ENCODE measurements around the gene TOMT.

Gene TOMT

GRCh38 chr11:72105888-72106287 lies at the start of gene TOMT:
Gene TOMT, plus strand, starts transcription at chr11:72105924. Its CDS starts 28 bp downstream, at chr11:72105952.
- FAIRE-seq (no peak), DNase-seq (ENCODE audit: low spot score) (no peak)

DNA sequence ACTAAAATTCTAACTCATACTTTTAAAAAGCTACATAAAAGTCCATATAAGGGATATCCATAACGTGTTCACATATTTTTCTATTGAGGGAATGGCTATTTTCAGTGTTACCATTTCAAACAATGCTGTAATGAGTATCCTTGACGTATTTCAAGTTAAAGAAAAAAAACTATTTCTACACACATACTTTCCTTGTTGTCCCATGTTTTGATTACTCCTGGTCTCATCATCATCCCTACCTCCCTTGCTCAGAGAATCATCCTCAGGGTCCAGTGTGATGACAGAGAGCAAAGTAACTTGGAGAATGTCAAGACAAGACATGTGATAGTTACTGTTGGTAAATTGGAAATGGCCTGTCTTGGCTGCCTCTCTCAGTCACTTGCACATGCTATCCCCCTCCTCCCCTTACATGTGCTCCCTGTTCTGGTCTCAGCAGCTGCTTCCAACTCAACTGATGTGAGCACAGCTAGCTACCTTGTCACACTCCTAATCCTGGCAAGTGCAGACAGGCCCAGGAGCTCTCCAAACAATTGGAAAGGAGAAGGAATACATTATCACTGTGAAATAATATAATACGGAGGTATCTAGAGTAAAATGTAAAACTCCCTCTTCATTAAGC lies 47.2 kb upstream of the TOMT start:
- no peak for DNase-seq (ENCODE audit: low spot score)
- FAIRE-seq = no peak

DNA sequence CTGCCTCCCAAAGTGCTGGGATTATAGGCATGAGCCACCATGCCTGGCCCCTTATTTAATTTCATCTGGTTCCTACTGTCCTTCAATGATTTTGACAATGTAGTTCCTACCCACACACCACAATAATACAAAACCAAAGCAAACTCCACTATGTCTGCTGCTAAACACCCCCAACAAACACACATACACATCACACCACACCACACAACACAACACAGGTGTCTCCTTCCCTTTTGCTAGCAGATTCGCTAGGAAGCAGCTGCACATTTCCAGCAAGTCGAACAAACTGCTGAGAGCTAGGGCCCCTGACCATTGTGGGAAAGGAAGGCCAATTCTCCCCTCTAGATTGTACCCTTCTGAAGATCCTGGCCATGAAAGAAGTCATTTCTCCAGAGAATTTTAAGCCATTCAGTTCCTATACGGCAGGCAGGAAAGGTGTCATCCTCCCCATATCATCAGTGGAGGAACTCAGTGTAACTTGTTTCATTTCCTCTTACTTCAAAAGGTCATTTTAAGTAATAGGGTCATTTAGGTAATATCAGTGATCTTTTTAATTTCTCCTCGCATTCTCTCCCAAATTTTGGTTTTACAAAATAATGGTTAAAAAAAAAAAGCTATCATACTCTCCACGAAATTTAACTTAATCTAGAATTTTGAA lies 43.9 kb upstream of the TOMT start:
- FAIRE-seq (no peak), DNase-seq (ENCODE audit: low spot score) (no peak)

- FAIRE-seq = no peak
- DNase-seq (ENCODE audit: low spot score) = no peak
Observed at GRCh38 chr11:72066855-72067254, 38.9 kb upstream of the TOMT start.

DNA sequence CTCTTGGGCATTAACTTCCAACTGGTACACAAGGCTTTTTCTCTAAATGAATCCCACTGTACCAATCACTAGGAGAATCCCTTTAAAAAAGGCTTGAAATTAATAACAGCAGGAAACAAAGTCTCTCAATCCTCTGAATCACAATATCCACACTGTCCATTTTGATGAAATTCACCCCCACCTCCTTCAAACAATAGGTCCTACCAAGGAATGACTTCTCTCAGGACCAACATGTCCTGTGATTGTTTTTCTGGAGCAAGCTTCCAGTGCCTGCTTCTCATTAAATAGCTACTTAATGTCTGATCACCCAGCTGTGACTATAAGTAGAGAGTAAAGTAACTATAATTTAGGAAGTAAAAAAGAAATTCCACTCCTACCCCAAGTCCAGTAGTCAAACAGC lies 38.5 kb upstream of the TOMT start:
- no peak for FAIRE-seq
- no peak for DNase-seq (ENCODE audit: low spot score)

- DNase-seq (ENCODE audit: low spot score) = no peak
- FAIRE-seq = no peak
Observed at GRCh38 chr11:72067676-72068075, 38.0 kb upstream of the TOMT start.

DNA sequence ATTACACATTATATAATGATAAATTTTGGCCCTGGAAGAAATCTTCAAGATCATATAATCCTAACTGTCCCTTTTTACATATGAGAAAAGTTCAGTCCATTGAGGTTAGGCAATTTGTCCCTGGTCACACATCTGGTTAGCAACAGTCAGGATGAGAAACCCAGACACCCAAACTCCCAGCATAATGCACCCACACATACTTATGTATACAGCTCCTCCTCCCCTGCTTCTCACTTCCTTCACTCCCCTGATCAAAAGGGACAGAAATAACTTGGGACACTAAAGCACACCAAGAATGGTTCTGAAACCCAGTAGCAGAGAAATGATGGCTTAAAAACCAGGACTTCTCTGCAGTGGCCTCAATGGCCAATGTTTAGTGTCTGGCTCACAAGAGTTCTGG lies 36.5 kb upstream of the TOMT start:
- no peak for FAIRE-seq
- DNase-seq (ENCODE audit: low spot score) = no peak

DNA sequence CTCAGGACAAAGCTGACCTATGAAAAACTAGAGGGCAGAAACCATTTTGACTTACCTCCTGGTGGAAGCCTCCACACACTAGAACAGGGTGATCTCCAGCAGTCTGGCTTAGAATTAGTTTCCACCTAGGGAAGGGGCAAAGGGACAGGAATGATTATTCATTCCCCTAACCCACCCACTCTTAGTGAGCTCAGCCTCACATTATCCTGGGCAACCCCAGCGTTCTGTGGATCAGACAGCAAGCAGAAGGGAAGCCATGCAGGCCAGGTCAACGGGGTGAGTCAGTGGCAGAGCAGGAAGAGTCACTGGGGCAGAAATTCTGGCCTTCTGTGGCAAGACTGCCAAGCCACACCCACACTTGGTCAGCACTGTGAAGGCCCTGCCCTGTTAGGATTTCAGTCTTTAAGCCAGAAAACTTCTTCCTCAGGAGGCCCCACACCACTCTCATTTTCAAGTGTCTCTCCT lies 35.9 kb upstream of the TOMT start:
- FAIRE-seq (no peak), DNase-seq (ENCODE audit: low spot score) (peak; percentile 43)

DNA sequence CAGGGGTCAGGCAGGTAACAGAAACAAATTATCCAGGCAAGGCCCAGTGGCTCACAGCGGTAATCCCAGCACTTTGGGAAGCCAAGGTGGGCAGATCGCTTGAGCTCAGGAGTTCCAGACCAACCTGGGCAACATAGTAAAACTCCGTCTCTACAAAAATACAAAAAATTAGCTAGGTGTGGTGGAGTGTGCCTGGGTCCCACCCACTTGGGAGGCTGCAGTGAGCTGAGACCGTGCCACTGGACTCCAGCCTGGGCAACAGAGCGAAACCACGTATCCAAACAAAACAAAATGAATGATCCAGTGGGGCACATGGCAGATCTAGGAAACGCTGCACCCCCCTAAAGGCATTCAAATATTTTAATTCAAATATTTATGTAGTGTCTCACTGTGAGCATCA lies 35.2 kb upstream of the TOMT start:
- no peak for DNase-seq (ENCODE audit: low spot score)
- no peak for FAIRE-seq

DNA sequence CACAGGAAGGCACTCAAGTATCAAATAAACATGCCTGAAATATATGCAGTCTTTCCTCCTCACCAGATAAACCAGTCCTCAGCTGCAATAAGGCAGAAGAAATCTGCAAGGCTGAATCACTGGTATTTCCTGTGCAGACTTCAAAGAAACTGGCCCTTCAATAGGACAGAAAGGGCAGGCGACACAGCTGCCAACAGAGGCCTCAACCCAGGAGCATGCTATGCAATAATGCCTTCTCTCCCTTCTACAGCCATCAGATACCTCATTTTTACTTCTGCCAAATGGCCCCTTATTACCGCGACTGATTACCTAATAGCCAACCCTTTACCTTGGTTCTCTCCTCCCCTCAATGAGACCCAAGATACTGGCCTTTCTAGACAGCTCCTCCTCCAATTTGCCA lies 33.4 kb upstream of the TOMT start:
- DNase-seq (ENCODE audit: low spot score) (peak; percentile 35), FAIRE-seq (no peak)

DNA sequence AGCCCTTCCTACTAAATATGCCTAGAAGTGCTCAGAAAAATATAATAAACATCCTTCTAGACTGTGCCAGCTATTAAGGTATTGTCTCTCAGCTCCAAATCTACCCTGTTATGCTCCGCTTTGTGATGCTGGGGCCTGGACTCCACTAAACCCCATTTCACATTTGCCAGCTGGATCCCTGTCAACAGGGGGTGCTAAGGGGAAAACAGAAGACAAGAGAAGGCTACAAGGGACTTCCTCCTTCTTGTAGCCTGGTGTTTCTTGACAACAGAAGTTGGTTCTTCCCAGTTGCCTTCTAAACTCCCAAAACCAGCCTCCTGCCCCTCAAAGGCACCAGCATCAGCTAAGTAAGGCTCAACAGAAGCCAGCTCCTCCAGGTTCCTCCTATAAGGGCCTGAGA lies 30.6 kb upstream of the TOMT start:
- DNase-seq (ENCODE audit: low spot score) (no peak), FAIRE-seq (no peak)

GRCh38 chr11:72075756-72076155 lies 30.0 kb upstream of the TOMT start:
- DNase-seq (ENCODE audit: low spot score) = no peak
- no peak for FAIRE-seq

- no peak for FAIRE-seq
- no peak for DNase-seq (ENCODE audit: low spot score)
Observed at GRCh38 chr11:72078477-72078876, 27.2 kb upstream of the TOMT start.

GRCh38 chr11:72079819-72080325 lies 25.9 kb upstream of the TOMT start:
- FAIRE-seq = no peak

GRCh38 chr11:72080326-72081183 lies 25.2 kb upstream of the TOMT start, which contains the start of the genes LRRC51 and NUMA1:
Gene LRRC51, plus strand, starts transcription at chr11:72080850. Its CDS starts 8,234 bp downstream, at chr11:72089084.
Gene NUMA1, minus strand, starts transcription at chr11:72080542. Its CDS starts 44,599 bp downstream, at chr11:72035943.
- DNase-seq (ENCODE audit: low spot score) = peak; percentile 95
- no peak for FAIRE-seq

More at GRCh38 chr11:72079819-72080325, 25.9 kb upstream of the TOMT start:
- DNase-seq (ENCODE audit: low spot score) = no peak

GRCh38 chr11:72081184-72081644 lies 24.5 kb upstream of the TOMT start:
- DNase-seq (ENCODE audit: low spot score) (no peak), FAIRE-seq (no peak)

GRCh38 chr11:72081821-72082453 lies 23.8 kb upstream of the TOMT start:
- FAIRE-seq (no peak), DNase-seq (ENCODE audit: low spot score) (no peak)

DNA sequence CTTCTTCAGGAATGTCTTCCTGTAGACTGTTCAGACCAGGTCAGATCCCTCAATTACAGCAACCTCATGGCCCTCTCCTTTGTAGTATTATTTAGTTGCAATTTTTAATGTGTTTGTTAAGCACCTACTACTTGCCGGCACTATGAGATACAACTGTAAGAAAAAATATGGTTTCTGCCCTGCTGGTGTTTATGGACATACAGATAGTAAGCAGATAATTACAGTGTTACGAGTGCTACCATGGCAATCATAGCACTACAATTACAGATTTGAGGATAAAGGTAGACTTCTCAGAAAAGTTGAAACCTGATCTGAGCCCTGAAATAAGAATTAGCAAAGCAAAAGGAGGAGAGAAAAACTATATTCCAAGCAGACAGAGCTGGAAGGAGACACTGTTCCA lies 22.3 kb upstream of the TOMT start:
- FAIRE-seq = no peak
- no peak for DNase-seq (ENCODE audit: low spot score)

DNA sequence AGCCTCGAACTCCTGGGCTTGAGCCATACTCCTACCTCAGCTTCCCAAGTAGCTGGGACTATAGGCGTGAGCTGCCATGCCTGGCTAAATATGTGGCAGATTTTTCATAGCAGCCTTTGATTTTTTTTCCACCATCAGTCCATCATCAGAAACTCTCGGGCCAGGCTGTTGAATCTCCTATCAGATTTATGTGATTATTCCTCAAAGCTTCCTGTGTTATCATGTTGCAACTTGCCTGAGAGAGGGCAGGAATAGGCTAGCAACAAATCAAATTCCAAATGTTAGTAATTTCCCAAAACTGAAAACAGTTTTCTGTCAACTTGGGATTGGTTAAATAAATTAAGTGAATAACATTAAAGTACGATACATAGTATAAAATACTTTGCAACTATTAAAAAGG lies 21.6 kb upstream of the TOMT start:
- no peak for DNase-seq (ENCODE audit: low spot score)
- no peak for FAIRE-seq

- DNase-seq (ENCODE audit: low spot score) (no peak), FAIRE-seq (no peak)
Observed at GRCh38 chr11:72084965-72085364, 20.8 kb upstream of the TOMT start.

- DNase-seq (ENCODE audit: low spot score) (no peak), FAIRE-seq (no peak)
Observed at GRCh38 chr11:72085621-72086351, 19.9 kb upstream of the TOMT start.

Data from urothelium cell line (cell line).